ENCODE results near the gene TBX4. TPM values are rescaled to one million over a fixed set of nuclear protein-coding genes. Genes with fewer than 3 reads are reported as not detected.

Gene TBX4
- total RNA-seq, 1 experiment from 2014 or later, result 0.05 TPM

- Histone ChIP-seq H3K4me3 (no peak overlapping the region), H3K9me3 (replicated peaks) (peaks cover 2% of the 10 kb centered on the region; the same call in 1 of the 2 replicates), H3K36me3 (peaks cover 24% of the 10 kb centered on the region), H3K27ac (no peak overlapping the region), H3K4me1 (replicated peaks) (peaks cover 30% of the 10 kb centered on the region), H3K27me3 (replicated peaks) (no peaks in the 10 kb centered on the region)
- peak in 1 of 2 experiments; percentile 52 for DNase-seq (ENCODE audit: low read depth in 1 of 2, low spot score in 2 of 2)
Observed at GRCh38 chr17:61410141-61411010, 41.8 kb upstream of the TBX4 start.

- Histone ChIP-seq H3K9me3 (replicated peaks) (peaks cover 2% of the 10 kb centered on the region; the same call in 1 of the 2 replicates), H3K27ac (no peak overlapping the region), H3K4me1 (replicated peaks) (peaks cover 30% of the 10 kb centered on the region), H3K27me3 (replicated peaks) (no peaks in the 10 kb centered on the region), H3K36me3 (peaks cover 18% of the 10 kb centered on the region), H3K4me3 (no peak overlapping the region)
- no peak for DNase-seq (ENCODE audit: low read depth in 1 of 2, low spot score in 2 of 2)
Observed at GRCh38 chr17:61411011-61411260, 41.3 kb upstream of the TBX4 start.

- peak overlapping the region; percentile 46; the same call in 1 of the 2 replicates for H3K27ac ChIP-seq
- H3K36me3 ChIP-seq, result peaks cover 14% of the 10 kb centered on the region
- H3K4me1 ChIP-seq (replicated peaks), result peaks cover 34% of the 10 kb centered on the region
- no peaks in the 10 kb centered on the region for H3K27me3 ChIP-seq (replicated peaks)
- H3K4me3 ChIP-seq, result peak overlapping the region; percentile 55
- peaks cover 2% of the 10 kb centered on the region; the same call in 1 of the 2 replicates for H3K9me3 ChIP-seq (replicated peaks)
- peak; percentile 27 to 54 for DNase-seq (ENCODE audit: low read depth in 1 of 2, low spot score in 2 of 2)
Observed at GRCh38 chr17:61411261-61412142, 40.7 kb upstream of the TBX4 start.

GRCh38 chr17:61412143-61412859 lies 39.9 kb upstream of the TBX4 start:
- Histone ChIP-seq H3K4me3 (peak overlapping the region; percentile 55), H3K9me3 (replicated peaks) (peaks cover 2% of the 10 kb centered on the region; the same call in 1 of the 2 replicates), H3K27me3 (replicated peaks) (no peaks in the 10 kb centered on the region), H3K36me3 (peaks cover 12% of the 10 kb centered on the region), H3K4me1 (replicated peaks) (peaks cover 42% of the 10 kb centered on the region), H3K27ac (peak overlapping the region; percentile 46)
- DNase-seq (ENCODE audit: low read depth in 1 of 2, low spot score in 2 of 2), result peak; percentile 83 to 94

- Histone ChIP-seq H3K9me3 (replicated peaks) (peaks cover 2% of the 10 kb centered on the region; the same call in 1 of the 2 replicates), H3K27ac (peak overlapping the region; percentile 46), H3K27me3 (replicated peaks) (no peaks in the 10 kb centered on the region), H3K36me3 (peaks cover 6% of the 10 kb centered on the region), H3K4me1 (replicated peaks) (peaks cover 42% of the 10 kb centered on the region), H3K4me3 (peak overlapping the region; percentile 55)
- no peak for DNase-seq (ENCODE audit: low read depth in 1 of 2, low spot score in 2 of 2)
Observed at GRCh38 chr17:61412860-61413660, 39.2 kb upstream of the TBX4 start.

GRCh38 chr17:61413661-61414126 lies 38.5 kb upstream of the TBX4 start:
- no peak overlapping the region for H3K4me3 ChIP-seq
- peak in 1 of 2 experiments; percentile 34 for DNase-seq (ENCODE audit: low read depth in 1 of 2, low spot score in 2 of 2)
- H3K9me3 ChIP-seq (replicated peaks), result peaks cover 2% of the 10 kb centered on the region; the same call in 1 of the 2 replicates
- H3K4me1 ChIP-seq (replicated peaks), result peaks cover 41% of the 10 kb centered on the region
- no peaks in the 10 kb centered on the region; the same call in 1 of the 2 replicates for H3K36me3 ChIP-seq
- no peak overlapping the region for H3K27ac ChIP-seq
- H3K27me3 ChIP-seq (replicated peaks), result no peaks in the 10 kb centered on the region

- Histone ChIP-seq H3K4me1 (replicated peaks) (peaks cover 37% of the 10 kb centered on the region), H3K4me3 (no peak overlapping the region), H3K27ac (no peak overlapping the region), H3K9me3 (replicated peaks) (peaks cover 2% of the 10 kb centered on the region; the same call in 1 of the 2 replicates), H3K36me3 (no peaks in the 10 kb centered on the region), H3K27me3 (replicated peaks) (no peaks in the 10 kb centered on the region)
- peak in 1 of 2 experiments; percentile 38 for DNase-seq (ENCODE audit: low read depth in 1 of 2, low spot score in 2 of 2)
Observed at GRCh38 chr17:61414141-61414935, 37.9 kb upstream of the TBX4 start.

- Histone ChIP-seq H3K27me3 (replicated peaks) (no peaks in the 10 kb centered on the region), H3K27ac (no peak overlapping the region), H3K4me1 (replicated peaks) (peaks cover 34% of the 10 kb centered on the region), H3K9me3 (replicated peaks) (peaks cover 2% of the 10 kb centered on the region; the same call in 1 of the 2 replicates), H3K4me3 (no peak overlapping the region), H3K36me3 (no peaks in the 10 kb centered on the region)
- DNase-seq (ENCODE audit: low read depth in 1 of 2, low spot score in 2 of 2), result no peak
Observed at GRCh38 chr17:61414936-61415251, 37.3 kb upstream of the TBX4 start.

- Histone ChIP-seq H3K9me3 (replicated peaks) (peaks cover 2% of the 10 kb centered on the region; the same call in 1 of the 2 replicates), H3K27ac (no peak overlapping the region), H3K27me3 (replicated peaks) (no peaks in the 10 kb centered on the region), H3K4me3 (no peak overlapping the region), H3K36me3 (no peaks in the 10 kb centered on the region), H3K4me1 (replicated peaks) (peaks cover 31% of the 10 kb centered on the region)
- DNase-seq (ENCODE audit: low read depth in 1 of 2, low spot score in 2 of 2), result peak in 1 of 2 experiments; percentile 41
Observed at GRCh38 chr17:61415374-61416210, 36.6 kb upstream of the TBX4 start.

- Histone ChIP-seq H3K9me3 (replicated peaks) (peaks cover 2% of the 10 kb centered on the region; the same call in 1 of the 2 replicates), H3K27ac (no peak overlapping the region), H3K27me3 (replicated peaks) (no peaks in the 10 kb centered on the region), H3K4me3 (no peak overlapping the region), H3K4me1 (replicated peaks) (peaks cover 31% of the 10 kb centered on the region), H3K36me3 (no peaks in the 10 kb centered on the region)
- no peak for DNase-seq (ENCODE audit: low read depth in 1 of 2, low spot score in 2 of 2)
Observed at GRCh38 chr17:61416211-61416539, 36.0 kb upstream of the TBX4 start.

- Histone ChIP-seq H3K4me1 (replicated peaks) (peaks cover 29% of the 10 kb centered on the region), H3K27ac (no peak overlapping the region), H3K27me3 (replicated peaks) (peaks cover 1% of the 10 kb centered on the region; the same call in 1 of the 2 replicates), H3K4me3 (no peak overlapping the region; the same call in 1 of the 2 replicates), H3K36me3 (no peaks in the 10 kb centered on the region), H3K9me3 (replicated peaks) (no peaks in the 10 kb centered on the region)
- peak; percentile 86 to 97 for DNase-seq (ENCODE audit: low read depth in 1 of 2, low spot score in 2 of 2)
Observed at GRCh38 chr17:61416540-61417363, 35.5 kb upstream of the TBX4 start.

Measured in SJSA1 (cell line).